Epithelial cell of proximal tubule (primary cell): Measurements from ENCODE around the gene SGO2. TPM values are rescaled to one million over a fixed set of nuclear protein-coding genes. Genes with fewer than 3 reads are reported as not detected.
A peak's percentile ranks its signal among the peaks of the same experiment; 100 is the strongest.

Source experiments
- DNase-seq: peaks from one replicate; pipeline ENCODE4 v3.0.0-alpha.2; 2011; ENCODE audit warnings: low read depth
- H3K4me3 ChIP-seq: 2 replicates; pipeline ENCODE4 v1.5.1; 2011; ENCODE audit warnings: low read depth, mild to moderate bottlenecking, low read length
- total RNA-seq: library from RNA; depleted of rRNA; stranded (reverse); fragments of >200 nt; gene quantifications from 2 replicates; pipeline ENCODE4 v1.2.3, GENCODE V29; 2015
- TF ChIP-seq, protein P1 (sequence below): conservative IDR thresholded peaks from 2 replicates; pipeline ENCODE4 v1.5.1; 2012; ENCODE audit warnings: low read depth, mild to moderate bottlenecking, low read length

The SGO2 gene
- total RNA-seq, 1 donor from 2014 or later = 29.4 TPM

DNA sequence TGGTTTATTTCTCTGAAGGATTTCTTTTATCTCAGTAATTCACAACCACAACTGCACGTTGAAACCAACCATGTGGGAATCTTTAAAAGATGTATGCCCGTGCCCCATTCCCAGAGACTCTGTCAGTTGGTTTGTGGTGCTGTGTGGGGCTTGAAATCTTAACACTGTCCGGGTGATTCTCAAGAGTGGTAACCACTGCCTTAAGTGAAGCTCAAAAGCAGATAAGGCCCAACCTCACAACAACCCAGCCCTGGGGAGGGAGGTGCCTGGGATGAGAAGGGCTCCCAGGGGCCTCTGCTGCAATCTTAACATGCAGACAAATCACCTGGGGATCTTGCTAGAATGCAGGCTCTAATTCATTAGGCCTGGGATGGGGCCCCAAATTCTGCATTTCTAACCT, 73.2 kb downstream of the SGO2 start:
- H3K4me3 ChIP-seq = no peak overlapping the region
- TF ChIP-seq, protein P1, sequence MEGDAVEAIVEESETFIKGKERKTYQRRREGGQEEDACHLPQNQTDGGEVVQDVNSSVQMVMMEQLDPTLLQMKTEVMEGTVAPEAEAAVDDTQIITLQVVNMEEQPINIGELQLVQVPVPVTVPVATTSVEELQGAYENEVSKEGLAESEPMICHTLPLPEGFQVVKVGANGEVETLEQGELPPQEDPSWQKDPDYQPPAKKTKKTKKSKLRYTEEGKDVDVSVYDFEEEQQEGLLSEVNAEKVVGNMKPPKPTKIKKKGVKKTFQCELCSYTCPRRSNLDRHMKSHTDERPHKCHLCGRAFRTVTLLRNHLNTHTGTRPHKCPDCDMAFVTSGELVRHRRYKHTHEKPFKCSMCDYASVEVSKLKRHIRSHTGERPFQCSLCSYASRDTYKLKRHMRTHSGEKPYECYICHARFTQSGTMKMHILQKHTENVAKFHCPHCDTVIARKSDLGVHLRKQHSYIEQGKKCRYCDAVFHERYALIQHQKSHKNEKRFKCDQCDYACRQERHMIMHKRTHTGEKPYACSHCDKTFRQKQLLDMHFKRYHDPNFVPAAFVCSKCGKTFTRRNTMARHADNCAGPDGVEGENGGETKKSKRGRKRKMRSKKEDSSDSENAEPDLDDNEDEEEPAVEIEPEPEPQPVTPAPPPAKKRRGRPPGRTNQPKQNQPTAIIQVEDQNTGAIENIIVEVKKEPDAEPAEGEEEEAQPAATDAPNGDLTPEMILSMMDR = no peak
- DNase-seq = no peak

DNA sequence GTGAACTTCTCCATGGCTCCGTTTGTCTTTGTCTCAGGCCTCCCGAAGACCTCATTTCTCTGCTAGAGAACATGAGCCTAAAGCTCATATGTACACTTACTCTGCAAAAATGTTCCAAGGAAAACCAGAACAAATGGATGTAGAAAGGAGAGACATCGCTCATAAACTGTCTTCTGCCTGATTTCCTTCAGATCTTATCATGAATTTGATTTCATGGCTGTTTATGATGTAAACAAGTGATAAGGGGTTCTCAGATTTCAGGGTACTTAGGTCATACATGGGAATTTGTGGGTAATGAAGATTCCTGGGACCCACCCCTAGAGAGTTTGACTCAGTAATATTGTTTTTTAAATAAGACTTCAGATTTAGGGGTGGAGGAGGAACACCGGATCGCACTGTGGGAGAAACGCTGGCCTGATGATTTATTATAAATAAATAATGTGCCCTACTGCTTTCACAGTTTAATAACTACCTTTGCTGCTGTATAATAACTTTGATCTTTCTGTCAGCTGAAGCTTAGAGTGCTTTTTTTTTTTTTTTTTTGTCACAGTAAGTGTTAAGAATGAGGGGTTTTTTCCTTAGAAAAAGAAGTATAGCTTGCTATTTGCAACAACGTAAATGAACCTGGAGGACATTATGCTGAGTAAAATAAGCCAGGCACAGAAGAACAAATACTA, 74.7 kb downstream of the SGO2 start:
- no peak overlapping the region for H3K4me3 ChIP-seq
- no peak for DNase-seq
- TF ChIP-seq, protein P1 = no peak

DNA sequence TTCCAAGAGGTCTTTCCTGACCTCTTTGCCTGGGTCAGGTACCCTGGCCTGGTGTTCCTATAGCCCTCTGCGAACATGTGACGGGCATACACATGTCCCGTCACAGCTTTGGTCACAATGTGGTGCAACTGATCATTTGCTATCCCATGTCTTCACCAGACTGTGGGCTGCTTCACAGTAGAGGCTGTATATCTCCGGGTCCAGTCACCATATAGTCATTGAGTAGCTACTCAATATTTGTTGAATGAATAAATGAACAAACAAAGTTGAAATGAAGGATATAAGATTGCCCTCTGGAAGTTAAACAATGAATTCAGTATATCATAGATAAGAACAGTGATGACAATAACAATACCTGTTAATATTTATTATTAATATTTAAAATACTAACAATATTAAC, 76.6 kb downstream of the SGO2 start:
- no peak overlapping the region for H3K4me3 ChIP-seq
- no peak for DNase-seq
- TF ChIP-seq, protein P1 = no peak

DNA sequence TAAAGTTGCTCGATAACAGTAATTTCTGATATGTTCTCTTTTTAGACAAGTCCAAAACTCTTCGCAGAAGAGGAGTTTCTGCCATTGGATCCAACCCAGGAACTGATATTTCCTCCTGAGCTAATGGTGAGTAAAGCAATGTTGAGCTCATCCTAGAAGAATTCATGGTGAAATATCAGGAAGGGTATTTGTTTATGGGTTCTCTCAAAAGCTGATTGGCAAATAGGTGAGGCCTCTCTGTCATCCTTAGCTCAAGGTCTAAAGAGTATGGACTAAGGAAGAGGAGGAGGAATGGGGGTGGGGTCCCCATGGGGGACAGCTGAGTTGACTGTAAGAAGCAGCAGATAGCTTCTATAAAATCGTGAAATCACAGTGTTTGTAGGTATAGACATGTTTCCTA, 78.0 kb downstream of the SGO2 start:
- DNase-seq = peak; percentile 64
- TF ChIP-seq, protein P1 = no peak
- no peak overlapping the region for H3K4me3 ChIP-seq

DNA sequence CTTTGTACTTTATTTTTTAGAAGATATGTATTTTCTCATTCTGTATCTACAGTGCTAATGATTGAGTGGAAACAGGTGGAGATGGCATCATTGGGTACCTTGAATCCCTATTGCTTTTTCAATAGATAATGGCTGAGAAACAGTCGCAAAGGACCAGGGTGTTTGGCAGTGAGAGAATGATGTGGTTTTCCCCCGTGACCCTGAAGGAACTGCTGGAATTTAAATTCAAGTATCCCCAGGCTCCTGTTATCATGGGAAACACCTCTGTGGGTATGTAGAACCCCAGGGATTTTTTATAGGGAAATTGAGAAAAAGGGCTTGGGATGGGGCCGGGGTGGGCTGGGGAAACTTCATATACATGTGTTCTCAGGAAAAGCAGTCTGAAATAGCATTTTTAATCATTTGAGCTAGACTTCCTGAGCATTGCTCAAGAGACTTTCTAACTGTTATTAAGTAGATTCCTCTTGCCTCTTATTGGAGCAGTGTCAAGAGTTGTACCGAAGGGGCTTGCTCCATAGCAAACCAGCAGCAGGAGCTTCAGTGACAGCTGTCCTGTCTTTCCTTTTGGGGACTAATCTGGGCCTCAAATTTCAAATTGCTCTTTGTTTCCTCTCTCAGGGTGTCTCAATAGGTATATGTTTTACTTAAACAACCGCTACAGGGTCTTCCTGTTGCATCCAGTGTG, 78.7 kb downstream of the SGO2 start:
- DNase-seq = no peak
- H3K4me3 ChIP-seq = no peak overlapping the region
- TF ChIP-seq, protein P1 = no peak

DNA sequence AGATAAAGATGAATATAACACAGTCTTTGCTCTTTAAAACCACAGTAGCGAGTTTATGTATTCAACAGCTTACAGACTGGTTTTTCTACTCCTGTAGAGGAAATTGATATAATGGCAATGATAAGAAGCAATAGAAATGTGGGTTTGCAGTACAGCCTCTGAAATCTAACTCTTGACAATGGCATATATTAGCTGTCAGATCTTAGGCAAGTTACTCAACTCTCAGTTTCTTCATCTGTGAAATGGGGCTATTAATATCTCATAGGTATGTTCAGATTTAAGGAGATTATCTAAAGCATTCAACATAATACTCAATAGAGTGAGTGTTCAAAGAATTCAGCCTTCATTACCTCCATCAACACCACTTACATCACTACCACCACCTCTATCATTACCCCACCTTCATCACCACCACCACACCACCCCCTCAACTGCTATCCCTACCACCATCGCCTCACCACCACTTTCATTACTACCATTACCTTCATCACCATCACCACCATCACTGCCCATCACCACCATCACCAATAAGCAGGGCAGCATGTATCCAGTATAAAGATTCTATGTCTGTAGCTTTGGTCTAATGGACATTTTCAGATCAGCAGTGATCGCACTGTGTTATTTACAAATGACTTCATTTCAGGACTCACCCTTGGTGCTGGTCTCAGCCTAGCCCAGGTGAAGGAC, 82.5 kb downstream of the SGO2 start:
- no peak overlapping the region for H3K4me3 ChIP-seq
- TF ChIP-seq, protein P1 = no peak
- DNase-seq = no peak
